Middle frontal gyrus (tissue), 1 donor: ENCODE results near the gene RC3H1.
"Not testable (repeated sequence)": the region's sequence is repeated elsewhere in the genome, so short reads cannot be mapped to it uniquely, and the experiment has no call there.

ENCODE experiments used
- DNase-seq: peaks from one replicate; pipeline ENCODE4 v3.0.0-alpha.2; 2015; ENCODE audit warnings: low spot score; ENCODE audit errors: extremely low spot score

RC3H1 gene

DNA sequence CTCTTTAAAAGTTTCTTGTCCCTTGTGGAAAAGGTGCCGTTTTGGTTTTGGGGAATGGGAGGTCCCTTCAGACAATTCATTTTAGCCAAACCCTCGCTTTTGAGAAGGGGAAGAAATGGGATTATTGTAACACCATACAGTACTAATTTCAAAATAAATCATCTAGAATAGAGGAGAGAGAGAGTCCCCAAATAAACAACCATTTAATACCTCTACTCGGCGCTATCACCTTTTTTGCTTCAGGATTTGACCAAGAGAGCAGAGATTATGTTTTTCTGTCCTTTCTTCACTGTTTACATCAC lies 770 bp upstream of the RC3H1 start:
- no peak for DNase-seq

DNA sequence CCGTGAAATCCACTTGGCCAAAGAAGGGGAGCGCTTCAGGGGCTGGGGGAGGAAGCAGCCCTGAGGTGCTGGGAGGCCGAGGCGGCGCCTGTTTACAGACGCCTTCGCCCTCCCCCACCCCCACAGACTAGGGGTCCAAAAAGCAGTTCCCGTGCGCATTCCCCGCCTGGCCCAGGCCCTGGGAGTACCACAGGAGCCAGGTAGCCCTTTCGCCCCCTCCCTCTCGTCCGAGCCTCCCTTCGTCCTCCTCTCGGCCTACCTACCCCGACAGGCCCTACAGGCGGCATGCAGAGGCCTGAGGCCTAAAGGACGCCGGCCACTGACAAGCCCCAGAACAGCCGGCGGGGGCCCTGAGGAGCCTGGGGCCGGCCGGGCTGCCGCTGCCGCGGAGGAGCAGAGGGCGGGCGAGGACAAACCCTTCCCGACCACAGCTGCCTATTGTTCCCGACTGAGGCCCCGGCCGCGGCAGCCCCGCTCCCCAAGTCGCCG lies 522 bp downstream of the RC3H1 start:
- DNase-seq: no peak

DNA sequence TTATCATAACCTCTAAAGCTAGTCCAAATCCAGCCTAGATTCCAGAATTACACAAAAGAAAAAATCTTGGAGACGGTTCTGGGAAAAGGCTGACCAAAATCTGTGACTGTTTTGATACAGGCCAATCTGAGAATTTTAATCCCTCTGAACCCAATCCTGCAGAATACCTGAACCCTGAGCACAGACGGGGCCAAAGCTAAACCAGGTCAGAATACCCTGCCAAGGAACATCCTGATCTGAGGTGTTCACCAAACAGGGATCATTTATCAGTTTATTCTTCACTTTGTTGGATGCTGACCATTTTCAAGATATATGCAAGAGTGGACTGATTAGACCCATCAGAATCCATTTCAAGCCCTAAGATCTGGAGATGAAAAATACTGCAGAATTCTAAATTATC lies 3.6 kb downstream of the RC3H1 start:
- DNase-seq: no peak

DNA sequence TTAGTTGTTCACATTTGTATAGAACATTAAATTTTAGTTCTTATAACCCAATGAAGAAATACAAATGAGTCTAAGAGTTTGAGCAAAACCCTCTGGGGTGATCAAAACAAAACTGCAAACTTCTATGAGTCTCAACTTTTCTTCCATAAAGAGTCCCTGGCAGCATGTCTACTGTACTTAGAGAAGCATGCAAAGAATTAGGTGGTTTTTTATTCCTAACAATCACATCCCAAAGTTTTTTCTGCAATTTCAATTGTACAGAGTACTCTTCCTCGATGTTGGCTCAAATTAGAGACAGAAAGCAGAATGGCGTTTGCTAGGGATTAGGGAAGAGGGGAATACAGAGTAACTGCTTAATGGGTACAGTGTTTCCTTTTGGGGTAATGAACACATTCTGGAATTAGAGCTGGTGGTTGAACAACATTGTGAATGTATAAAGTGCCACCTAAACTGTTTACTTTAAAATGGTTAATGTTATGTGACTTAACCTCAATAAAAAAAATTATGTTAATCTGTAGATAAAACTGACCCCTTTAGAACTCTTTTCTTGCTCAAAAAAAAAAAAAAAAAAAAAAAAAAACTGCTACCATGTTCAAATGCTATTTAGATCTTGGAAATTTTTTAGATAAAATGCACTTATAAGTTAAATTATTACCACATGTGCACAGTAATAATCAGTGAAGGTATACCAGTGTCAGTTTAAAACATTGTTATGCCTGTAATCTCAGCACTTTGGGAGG lies 4.8 kb downstream of the RC3H1 start:
- no peak for DNase-seq

DNA sequence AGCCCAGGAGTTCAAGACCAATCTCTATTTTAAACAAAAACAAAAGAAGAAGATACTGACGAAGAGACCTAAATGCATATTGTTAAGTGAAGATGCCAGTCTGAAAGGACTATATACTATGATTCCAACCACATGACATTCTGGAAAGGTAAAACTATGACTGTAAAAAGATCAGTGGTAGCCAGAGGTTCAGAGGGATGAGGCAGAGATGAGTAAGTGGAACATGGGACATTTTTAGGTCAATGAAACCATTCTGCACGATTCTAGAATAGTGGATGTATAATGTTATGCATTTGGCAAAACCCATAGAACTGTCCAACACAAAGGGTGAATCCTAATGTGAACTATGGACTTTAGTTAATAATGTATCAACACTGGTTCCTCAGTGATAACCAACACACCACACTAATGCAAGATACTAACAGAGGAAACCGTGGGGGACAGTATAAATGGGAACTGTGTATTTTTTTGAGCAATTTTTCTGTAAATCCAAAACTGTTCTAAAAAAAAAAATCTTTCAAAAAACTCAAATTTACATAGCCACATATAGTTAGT lies 8.2 kb downstream of the RC3H1 start:
- DNase-seq: no peak

DNA sequence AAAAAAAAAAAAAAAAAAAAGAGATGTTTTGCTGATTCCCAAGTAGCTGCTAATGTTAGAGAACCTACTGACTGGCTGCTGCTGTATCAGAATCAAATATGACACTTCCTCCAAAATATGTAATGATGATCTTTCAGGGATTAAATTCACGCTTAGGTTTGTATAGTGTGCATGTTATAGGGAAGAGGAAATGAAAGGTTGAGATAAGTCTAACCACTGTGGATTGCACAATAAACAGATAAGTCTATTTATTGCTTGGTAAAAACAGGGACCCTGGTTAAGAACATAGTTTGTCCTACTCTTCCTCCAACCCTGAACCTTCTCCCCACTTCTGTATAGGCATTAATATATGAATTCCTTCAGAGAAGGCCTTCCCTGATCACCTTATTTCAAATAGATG lies 13.2 kb downstream of the RC3H1 start:
- no peak for DNase-seq

DNA sequence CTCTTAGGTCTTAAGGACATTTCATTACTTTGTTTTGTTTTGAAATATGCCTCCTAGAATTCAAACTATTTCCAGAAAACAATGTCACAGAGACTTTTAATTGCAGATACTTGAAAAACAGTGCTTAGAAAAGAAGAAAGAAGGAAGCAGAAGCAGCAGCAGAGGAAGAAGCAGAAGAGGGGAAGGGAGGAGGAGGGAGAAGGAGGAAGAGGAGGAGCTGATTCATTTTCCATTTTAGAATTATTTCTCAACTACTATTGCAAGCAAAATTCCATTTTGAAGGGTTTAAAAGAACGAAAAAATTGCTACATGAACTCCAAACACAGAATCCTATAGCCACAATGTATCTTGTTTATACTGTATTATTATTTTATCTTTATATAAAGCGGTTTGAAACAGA lies 13.9 kb downstream of the RC3H1 start:
- DNase-seq: no peak

DNA sequence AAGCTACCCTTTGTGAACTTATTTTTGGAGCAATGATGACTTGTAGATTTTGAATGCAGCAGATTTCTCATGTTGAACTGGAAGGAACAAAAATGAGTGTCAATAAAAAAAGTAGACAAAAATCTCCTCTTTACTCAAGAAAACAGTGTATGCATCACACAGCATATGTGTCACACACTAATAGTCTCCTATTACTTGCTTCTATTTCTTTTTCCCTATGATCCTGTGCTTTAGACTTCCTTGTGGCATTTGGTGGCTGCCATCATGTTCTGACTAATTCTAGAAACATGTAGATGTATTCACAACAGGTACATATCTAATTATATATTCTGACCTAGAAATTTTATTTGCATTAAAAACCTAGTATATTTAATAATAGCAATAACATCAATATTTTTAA lies 14.3 kb downstream of the RC3H1 start:
- no peak for DNase-seq

DNA sequence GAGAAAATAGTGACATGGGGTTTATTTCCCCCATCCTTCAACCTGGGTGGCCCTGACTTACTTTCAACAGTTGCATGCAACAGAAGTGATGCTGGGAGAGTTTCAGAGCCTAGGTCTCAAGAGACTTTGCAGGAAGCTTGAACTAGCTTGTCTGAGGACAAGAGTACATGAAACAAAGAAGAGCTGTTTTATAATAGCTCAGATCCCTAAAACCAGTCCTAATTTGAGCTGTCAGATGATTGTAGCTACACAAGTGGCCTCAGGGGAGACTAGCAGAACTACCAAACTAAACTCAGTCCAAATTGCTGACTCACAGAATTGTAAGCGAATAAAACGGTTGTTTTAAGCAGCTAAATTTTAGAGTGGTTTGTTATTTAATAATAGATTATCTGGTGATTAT lies 17.1 kb downstream of the RC3H1 start:
- DNase-seq: no peak

DNA sequence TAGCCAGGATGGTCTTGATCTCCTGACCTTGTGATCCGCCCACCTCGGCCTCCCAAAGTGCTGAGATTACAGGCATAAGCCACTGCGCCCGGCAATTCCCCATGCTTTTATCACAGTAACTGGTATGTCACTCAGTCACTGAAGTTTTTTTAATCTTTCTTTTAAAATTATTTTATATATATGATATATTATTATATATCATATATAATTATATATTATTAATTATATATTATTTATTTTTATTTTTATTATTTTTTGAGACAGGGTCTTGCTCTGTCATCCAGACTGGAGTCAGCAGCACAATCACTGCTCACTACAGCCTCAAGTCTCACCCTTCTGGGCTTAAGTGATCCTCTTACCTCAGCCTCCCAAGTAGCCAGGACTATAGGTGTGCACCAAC lies 18.3 kb downstream of the RC3H1 start:
- DNase-seq: no peak

DNA sequence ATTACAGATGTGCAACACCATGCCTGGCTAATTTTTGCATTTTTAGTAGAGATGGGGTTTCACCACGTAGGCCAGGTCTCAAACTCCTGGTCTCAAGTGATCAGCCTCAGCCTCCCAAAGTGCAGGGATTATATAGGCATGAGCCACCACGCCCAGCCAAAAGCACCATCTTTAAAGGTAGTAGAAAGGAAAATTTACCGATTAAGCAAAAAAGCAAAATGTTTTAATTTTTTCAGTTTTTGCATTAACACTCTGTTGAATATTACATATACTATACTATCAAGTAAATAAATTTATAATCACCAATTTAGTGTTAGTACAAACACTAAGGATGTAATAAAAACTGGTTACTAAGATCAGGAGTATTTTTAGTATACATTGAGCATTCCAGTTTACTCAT lies 20.6 kb downstream of the RC3H1 start:
- DNase-seq: no peak

DNA sequence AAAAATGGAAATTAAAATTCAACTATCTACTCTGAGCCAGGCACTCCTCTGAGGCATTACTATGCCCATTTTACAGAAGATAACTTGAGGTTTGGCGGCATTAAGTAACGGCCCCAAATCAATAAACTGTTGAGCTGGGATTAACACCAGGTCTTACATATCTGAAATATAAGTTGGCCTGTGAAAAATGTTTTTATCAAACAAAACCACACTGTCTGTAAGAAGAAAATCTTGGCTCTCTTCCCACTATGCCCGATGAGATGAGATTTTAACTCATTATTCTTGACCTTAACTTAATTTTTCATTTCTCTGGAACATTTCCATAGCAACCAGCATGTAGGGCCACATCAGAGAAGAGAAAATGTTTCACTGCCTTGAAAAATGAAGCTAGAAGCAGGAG lies 21.8 kb downstream of the RC3H1 start:
- no peak for DNase-seq

DNA sequence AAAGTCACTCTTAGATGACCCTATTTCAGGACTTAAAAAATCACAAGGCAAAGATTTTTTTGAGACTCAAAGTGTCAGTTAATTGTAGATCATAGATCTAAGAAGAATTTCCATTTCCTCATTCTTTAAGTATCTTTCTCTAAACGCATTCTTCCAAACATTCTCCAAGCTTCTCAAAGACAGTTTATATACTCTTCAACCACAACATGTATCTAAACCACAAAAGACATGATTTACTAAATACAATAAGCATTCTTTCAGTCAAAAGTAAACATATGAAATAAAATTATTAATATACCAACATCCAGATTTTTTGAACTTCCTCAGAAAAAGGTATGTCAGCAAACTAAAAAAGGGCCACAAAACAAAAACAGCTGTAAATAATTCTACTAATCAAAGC lies 24.4 kb downstream of the RC3H1 start:
- DNase-seq: no peak

DNA sequence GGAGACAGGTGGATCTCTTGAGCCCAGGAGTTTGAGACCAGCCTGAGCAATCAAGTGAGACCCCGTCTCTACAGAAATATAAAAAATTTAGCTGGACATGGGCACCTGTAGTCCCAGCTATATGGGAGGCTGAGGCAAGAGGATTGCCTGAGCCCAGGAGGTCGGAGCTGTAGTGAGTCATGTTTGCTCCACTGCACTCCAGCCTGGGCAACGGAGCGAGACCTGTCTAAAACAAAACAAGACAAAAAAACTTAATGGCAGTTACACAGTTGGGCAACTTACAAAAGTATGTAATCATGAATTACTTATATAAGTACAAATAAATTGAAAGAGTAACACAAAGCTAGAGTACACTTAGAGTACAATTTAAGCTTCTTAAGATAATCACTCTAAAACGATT lies 25.2 kb downstream of the RC3H1 start:
- no peak for DNase-seq

DNA sequence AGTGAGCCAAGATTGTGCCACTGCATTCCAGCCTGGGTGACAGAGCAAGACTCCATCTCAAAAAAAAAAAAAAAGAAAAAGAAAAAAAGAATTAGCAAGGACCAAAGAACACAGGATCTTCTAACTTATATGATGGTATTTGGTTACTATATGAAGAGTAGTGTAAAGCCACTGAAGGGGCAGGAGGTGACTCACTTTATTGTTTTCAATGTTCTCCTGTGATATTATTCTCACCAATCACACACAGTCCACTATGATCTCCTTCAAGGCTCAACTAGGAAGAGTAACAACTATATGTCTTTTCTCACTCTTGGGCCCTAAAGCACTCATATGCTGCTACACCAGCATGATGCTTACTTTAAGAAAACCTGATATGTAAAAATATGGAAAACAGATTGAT lies 26.7 kb downstream of the RC3H1 start:
- DNase-seq: no peak

DNA sequence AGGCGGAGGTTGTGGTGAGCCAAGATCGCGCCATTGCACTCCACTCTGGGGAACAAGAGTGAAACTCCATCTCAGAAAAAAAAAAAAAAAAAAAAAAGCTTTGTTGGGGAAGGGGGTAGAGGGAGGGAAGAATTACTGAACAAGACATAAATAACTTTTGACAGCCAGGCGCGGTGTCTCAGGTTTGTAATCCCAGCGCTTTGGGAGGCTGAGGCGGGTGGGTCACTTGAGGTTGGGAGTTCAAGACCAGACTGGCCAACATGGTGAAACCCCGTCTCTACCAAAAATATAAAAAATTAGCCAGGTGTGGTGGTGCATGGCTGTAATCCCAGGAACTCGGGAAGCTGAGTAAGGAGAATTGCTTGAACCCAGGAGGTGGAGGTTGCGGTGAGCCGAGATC lies 28.2 kb downstream of the RC3H1 start:
- not testable (repeated sequence) for DNase-seq

DNA sequence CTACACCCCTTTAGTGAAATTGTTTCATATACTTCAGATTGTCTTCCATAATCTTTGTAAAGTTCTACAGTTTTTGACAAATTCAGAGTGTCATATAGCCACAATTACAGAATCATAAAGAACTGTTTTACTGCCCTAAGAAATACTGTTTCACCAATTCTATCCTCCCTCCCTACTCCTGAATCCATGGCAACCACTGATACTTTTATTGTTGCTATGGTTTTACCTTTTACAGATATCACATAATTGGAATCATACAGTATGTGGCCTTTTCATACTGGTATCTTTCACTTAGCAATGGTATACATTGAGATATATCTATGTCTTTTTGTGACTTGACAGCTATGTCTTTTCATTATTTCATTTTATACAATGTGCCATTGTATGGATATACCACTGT lies 34.1 kb downstream of the RC3H1 start:
- DNase-seq: no peak

DNA sequence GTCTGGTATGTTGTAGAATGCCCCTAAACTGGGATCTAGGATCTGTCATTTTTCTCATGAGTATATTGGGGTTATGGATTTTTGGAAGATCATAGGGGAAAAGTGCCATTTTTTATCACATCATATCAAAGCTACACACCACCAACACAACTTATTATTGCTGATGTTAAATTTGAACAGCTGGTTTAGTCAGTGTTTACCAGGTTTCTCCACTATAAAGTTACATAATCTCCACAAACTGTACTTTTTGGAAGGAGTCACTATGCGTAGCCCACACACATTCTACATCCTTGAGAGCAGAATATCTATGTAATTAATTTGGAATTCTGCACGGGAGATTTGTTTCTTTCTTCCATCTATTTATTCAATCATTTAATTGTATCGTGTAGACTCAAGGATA lies 35.2 kb downstream of the RC3H1 start:
- no peak for DNase-seq

DNA sequence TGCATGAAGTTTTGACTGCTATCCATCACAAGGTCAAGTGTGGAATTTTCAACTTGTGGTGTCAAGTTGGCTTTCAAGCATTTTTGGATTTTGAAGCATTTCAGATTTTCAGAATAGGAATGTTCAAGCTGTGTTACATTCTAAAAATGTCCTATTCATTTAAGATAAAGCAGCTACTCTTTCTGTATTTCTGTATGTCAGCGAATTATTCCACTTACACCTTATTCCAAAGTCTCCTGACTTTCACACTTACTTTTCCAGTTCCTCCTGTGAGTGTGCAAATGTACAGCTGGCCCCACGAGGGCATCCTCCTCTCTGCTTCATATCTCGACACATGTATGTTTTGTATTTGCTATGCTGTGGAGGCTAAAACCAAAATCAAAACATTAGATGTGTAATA lies 51.9 kb downstream of the RC3H1 start:
- no peak for DNase-seq

DNA sequence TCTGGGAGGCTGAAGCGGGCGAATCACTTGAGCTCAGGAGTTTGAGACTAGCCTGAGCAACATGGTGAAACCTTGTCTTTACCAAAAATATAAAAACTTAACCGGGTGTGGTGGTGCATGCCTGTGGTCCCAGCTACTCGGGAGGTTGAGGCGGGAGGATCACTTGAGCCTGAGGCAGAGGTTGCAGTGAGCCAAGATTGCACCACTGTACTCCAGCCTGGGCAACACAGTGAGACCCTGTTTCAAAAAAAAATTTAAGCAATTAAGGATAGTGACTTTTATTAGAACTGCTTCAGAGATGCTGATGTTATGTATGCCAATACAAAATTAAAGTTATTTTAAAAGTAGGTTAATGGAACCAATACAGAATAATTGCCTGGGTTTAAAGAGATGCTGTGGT lies 56.3 kb downstream of the RC3H1 start:
- DNase-seq: not testable (repeated sequence)

DNA sequence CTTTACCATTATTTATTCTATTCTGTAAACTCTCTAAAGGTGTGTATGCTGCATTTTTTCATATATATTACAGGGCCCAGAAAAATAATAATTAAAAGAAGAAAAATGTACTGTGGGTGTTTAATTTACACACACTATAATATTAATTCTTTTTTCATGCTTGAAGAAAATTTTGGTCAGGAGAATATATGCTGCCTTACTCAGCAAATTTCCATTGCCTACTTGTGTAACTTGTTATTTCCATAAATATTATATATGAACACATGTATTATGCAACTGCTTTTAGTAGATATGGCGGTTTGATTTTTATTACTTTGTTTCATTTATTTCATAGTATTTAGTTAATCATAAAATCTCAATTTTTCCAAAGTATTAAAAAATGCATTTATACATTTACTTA lies 58.7 kb downstream of the RC3H1 start:
- DNase-seq: no peak

DNA sequence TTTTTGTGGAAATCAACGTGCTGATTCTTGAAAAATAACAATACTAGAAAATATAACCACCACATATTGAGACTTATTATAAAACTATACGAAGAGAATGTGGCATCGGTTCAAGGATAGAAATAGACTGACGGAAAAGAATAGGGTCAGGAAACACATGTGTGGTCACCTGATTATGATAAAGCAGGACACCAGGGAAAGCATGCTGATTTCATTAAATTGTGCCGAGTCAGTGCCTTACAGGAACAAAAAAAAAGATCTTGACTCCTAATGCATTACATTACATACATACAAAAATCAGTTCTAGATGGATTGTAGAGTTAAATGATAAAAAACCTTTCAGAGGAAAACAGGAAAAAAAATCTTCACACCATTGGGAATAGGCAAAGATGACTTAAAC lies 61.5 kb downstream of the RC3H1 start:
- no peak for DNase-seq

DNA sequence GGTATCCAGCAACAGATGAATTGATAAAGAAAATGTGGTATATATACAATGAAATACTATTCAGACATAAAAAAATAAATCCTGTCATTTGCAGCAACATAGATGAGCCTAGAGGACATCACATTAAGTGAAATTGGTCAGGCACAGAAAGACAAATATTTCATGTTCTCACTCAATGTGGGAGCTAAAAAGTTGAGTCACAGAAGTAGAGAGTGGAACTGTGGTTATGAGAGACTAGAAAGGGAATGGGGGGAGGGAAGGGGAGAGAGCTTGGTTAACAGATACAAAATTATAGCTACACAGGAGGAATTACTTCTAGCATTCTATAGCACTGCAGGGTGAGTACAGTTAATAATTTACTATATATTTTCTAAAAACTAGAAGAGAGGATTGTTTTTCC lies 68.0 kb downstream of the RC3H1 start:
- no peak for DNase-seq

DNA sequence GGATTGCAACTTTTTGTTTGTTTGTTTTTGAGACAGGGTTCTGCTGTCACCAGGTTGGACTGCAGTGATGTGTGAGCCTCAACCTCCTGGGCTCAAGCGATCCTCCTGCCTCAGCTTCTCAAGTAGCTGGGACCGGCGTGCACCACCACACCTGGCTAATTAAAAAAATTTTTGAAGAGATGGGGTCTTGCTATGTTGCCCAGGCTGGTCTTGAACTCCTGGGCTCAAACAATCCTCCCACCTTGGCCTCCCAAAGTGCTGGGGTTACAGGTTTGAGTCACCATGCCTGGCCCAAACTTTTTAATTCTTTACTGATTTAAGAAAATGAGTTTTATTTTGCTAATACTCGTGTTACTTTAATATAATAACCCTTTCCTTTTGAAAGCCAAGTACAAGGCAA lies 73.6 kb downstream of the RC3H1 start:
- no peak for DNase-seq
